Measurements from ENCODE around the gene PEAR1.
"Not testable (repeated sequence)": the region's sequence is repeated elsewhere in the genome, so short reads cannot be mapped to it uniquely, and the experiment has no call there.

PEAR1 gene

DNA sequence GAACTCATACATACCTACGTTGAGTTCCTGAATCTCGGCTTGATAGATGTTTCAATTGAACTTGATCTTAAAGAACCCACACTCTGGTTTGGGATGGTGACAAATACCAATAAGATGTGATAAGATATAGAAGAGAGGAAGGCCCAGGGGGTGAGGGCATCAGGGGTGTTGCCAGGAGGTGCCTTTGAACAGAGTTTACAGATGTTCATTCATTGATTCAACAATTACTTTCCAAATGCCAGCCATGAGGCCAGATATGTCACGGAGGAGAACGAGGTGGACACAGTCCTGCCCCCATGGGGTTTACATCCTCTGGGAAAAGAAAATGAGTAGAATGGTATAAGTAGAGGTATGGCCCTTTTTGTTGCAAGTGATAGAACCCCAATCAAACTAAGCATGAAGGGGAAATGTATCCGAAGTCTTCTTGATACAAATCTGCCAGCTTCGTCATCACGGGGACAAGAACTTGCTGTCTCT is 27.6 kb downstream of the PEAR1 start:
- DNase-seq (ENCODE audit: low spot score): no peak

DNA sequence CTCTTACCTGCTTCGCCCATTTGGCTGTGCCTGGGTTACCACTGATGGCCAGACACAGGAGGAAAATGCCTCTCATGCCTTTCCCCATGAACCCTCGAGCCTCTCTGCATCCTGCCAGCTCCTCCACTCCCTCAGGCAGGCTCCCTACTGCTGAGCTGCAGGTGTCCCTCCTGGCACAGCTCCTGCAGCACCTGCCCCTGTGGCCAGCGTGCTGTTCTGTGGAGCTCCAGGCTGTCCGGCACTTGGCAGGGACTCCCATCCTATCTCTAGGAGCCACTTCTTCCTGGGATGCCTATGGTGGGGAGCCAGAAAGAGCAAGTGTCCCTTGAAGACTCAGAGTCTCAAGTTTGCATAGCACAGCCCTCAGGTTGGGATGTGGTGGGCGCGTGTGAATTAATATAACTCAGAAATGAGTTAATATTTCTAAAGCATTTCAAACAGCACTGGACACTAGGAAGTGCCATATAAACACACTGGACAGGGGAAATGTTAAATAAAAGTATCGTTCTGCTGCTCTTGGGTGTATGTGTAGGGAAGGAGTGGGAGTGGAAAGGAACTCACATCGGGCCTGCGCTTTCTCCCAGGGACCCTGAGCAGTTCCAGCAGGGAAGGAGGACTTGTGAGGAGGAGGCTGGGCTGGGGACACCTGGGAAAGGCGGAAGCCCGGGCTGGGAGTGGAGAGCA is 29.6 kb downstream of the PEAR1 start:
- DNase-seq (ENCODE audit: low spot score): no peak

DNA sequence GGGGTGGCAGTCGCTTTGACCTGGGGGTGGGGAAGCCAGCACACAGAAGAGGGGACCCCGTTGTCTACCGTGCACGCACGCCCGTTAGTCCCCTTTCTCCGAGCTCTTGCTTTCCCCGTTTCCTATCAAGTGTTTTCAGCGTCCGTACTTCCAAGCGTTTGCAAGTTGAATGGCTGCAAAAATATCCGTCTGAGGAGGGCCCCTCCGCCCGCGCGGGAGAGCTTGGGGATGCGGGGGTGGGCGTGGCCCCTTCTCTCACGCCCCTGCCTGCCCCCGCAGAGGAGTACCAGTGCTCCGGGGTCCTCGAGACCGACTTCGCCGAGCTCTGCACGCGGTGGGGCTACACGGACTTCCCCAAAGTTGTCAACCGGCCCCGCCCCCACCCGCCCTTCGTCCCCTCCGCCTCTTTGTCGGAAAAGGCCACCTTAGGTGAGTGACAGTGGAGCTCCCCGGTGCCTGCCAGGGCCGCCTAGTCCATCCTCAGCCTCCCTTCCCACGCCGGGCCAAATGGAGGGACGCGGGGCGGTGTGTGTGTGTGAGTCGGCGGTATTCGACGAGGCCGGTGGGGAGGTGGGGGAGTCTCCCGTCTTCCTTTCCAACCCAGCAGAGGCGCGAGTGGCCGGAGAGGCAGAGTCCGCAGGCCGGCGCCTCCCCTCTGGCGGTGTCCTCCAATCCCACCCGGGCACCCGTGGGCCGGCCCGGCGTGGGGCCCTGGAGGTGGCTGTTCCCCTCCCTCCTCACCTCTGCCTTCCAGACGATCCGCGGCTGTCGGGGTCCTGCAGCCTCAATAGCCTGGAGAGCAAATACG is 30.4 kb downstream of the PEAR1 start:
- DNase-seq (ENCODE audit: low spot score): no peak

DNA sequence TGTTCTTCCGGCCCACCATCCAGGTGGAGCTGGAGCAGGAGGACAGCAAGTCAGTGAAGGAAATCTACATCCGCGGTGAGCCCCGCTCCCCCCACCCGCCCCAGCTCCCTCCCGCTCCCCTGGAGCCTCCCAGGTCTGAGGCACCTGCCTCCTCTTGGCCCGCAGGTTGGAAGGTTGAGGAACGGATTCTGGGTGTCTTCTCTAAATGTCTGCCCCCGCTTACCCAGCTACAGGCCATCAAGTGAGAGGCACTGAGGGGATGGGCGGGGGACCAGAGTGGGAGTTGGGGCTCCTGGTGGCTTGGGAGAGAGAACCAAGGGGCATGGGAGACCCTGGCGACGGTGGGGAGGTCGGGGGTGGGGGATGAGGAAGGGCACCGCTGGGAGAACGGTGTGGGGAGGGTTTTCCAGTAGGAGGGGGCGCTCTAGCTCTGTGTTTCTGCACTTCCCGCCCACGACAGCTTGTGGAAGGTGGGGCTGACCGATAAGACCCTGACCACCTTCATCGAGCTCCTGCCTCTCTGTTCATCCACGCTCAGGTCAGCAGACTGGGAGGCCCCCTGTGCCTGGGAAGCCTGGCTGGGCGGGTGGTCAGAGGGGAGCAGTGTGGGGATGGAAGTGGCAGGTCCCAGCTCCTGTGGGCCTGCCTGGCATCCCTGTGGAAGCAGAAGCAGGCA is 31.1 kb downstream of the PEAR1 start:
- DNase-seq (ENCODE audit: low spot score): no peak

DNA sequence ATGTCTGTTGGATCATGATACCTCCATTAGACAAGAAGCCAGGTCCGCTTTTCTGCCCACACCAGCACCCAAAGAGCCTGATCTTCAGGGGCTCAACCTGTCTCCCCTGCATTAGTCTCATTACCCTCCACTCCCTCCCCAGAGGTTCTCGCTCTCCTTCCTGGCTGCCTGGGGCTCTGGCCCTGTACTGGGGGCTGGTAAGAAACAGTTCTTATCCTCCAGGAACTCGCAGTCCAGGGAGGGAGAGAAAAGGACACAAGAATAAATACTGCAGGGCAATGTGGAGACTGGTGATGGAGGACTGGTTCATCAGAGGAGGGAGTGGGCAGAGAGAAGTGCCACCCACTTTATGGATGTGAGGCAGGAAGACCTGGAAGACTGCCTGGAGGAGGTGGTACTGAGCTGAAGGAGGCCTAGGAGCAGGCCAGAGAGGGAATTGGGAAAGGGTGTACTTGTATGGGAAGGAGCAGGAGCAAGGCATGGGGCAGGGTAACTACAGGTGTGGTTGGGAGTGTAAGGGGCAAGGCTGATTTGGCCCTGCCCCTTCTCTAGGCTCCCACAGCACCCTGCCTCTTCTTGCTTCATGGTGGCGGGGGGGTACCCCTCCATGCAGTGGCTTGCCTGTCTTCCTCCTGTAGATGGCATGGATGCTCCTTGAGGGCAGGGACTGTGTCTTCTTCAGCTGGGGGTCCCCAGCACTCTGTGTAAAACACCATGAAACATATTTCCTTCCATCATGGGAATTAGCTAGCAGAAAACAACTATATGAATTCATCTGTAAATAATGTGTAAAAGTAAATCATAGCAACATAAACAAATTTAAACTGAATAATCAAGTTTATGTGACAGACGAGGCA is 31.9 kb downstream of the PEAR1 start:
- DNase-seq (ENCODE audit: low spot score): no peak

DNA sequence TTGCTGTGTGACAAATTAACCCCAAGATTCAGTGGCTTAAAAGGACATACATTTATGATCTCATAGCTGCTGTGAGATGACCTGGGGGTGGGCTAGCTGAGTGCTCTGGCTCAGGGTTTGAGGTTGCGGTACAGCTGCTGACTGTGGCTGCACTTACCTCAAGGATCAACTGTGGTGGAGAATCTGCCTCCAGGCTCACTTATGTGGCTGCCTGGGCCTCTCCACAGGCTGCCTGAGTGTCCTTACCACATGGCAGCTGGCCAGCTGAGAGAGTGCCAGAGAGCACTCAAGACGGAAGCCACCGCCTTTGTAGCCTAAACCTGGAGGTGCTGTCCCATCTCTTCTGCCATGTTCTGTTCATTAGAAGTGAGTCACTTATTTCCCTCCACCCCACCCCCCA is 32.7 kb downstream of the PEAR1 start:
- DNase-seq (ENCODE audit: low spot score): no peak

DNA sequence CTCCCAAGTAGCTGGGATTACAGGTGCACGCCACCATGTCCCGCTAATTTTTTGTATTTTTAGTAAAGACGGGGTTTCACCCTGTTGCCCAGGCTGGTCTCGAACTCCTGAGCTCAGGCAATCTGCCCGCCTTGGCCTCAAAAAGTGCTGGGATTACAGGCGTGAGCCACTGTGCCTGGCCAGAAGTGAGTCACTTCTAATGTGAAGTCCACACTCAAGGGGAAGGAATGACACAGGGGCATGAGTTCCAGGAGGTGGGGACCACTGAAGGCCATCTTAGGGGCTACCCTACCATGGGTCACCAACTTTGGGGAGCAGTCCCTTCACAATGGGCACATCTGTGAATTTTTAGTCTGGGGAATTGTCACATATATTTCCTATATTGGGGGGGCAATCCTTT is 33.2 kb downstream of the PEAR1 start:
- DNase-seq (ENCODE audit: low spot score): not testable (repeated sequence)

DNA sequence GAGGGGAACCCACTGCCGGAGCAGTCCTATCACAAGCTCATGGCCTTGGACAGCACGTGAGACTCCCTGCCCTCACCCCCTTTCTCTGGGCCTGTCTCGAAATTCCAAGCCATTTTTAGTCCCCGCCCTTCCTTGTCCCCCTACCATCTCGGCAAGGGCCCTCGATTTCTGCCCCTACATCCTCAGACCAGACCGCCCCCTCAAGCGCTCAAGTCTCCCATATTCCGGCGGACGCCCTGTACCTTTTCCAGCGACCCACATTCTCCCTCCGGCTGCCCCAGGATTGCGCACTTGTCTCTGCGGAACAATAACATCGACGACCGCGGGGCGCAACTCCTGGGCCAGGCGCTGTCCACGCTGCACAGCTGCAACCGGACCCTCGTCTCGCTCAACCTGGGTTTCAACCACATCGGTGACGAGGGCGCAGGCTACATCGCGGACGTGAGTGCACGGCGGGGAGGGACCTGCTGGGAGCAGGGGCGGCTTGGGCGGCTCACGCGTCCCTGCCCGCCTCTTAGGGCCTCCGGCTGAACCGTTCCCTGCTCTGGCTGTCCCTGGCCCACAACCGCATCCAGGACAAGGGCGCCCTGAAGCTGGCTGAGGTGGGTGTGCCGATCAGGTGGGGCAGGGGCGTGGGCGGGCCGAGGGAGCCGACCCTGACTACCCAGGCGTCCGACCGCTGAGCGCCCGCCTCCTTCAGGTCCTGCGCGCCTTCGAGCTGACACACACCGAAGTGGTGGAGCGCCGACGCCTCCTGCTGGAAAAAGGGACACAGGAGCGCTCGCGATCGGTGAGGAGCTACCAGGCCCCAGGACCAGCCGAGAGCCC is 33.9 kb downstream of the PEAR1 start:
- DNase-seq (ENCODE audit: low spot score): peak; percentile 40

DNA sequence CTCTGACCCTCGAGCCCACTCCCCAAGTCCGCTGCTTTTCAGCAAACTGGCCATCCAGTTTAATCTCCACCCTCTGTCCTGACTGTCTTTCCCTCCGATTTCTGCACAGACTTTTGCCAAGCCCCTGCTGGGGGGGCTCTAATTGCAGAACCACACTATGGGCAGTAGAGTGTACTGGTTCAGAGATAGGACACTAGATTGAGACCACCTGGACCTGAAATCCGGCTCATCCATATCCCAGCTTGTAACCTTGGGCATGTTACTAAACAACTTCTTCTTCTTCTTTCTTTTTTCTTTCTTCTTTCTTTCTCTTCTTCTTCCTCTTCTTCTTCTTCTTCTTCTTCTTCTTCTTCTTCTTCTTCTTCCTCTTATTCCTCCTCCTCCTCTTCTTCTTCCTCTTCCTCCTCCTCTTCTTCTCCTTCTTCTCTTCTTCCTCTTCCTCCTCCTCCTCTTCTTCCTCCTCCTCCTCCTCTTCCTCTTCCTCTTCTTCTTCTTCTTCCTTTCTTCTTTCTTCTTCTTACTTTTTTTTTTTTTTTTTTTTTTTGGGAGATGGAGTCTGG is 34.6 kb downstream of the PEAR1 start:
- no peak for DNase-seq (ENCODE audit: low spot score)

DNA sequence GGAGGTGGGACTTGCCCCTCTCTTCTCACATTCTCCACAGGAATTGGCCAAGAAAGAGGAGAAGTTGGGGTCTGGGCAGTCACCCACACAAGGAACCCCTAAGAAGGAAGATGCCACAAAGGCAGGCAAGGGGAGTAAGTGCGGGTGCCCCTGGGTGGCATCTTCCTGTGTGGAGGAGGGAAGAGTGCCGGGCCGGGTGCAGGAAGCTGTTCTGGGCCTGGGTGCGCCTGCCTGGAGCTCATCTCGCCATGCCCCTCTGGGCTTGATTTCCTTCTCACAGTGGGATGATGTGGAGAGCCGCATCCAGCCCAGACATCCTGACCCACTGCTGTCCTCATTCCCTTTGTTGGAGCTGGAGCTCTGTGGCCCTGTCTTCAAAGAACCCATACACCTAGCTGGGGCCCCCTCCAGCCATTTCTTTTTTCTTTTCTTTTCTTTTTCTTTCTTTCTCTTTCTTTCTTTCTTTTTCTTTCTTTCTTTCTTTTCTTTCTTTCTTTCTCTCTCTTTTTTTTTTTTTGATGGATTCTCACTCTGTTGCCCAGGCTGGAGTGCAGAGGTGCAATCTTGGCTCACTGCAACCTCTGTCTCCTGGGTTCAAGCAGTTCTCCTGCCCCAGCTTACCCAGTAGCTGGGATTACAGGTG is 36.2 kb downstream of the PEAR1 start:
- DNase-seq (ENCODE audit: low spot score): no peak

DNA sequence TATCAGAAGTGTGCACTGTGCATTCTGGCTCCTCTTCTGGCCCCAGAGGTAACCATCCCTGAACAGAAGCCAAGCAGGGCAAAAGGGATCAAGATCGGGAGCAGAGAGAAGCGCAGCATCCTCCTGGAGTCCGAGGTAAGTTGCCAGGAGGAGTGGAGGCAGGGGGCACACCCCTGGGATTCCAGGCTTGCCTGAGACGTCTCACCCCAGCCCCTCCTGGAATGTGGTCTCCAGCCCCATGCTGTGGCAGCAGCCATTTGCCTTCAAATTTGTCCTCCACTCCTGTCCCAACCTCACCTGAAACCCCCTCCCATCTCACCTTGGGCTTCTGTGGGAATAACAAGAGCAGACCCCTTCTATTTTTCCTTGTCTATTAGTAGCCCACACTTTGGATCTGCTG is 37.0 kb downstream of the PEAR1 start:
- no peak for DNase-seq (ENCODE audit: low spot score)

DNA sequence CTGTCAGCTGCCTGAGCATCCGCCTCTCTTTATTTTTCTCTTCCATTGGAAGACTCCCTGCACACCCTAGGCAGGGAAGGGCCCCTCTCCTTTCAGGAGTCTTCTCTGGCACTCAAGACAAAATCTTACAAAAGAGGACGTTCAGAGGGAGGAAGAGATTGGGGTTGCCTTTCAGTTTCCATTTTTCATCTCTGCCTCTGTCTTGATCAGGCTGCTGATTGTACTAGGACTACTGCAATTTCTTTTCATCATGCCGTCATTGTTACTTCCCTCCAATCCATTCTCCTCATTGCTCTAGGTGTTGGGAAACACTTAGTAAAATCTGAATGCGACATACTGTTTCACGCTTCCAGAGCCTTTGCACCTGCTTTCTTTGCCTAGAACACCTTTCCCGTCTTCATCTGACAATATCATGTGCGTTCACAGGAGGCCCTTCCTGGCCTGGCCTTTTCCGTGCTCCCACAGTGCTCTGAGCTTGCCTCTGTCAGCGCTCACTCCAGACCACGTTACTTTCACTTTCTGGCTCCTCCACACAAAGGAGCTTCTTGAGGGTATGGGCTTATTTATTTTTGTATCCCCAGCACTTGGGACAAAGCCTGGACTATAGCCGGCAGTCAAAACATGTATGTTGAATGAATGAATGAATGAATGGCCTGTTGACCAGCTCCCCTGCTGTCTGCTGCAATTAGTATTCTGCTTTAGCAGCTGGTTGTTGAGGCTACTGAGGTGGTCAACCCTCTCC is 37.9 kb downstream of the PEAR1 start:
- no peak for DNase-seq (ENCODE audit: low spot score)

DNA sequence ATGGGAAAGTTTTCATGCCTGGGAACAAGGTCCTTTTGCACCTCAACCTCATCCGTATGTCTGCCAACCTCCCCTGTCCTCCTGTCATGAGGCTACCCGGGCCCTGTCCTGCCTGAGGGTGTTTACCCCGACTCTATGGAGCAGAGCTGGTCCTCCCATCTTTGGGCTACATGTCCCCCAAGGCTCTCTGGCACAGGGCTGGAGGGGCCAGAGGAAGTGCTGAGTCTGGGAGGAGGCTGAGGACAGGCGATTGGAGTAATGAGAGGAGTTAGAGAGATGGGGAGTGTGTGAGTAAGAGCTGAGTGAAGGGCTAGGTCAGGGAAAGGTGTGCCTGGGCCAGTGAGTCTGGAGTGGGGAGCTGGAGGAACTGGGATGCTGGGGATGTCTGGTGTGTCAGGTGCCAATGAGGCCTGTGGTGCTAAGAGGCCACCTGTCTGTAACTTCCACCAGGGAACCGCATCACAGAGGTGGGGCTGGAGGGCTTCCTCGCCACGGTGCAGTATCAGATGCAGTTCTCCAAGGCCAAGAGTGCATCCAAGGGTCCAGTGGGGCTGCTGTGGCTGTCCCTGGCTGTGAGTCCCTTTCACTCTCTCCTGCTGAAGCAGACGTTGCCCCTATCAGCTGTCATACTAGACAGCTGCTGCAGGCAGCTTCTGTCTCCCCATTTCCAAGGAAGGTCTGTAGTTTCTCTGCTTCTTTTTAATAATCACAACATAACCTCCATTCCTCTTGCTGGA is 38.6 kb downstream of the PEAR1 start:
- DNase-seq (ENCODE audit: low spot score): no peak

DNA sequence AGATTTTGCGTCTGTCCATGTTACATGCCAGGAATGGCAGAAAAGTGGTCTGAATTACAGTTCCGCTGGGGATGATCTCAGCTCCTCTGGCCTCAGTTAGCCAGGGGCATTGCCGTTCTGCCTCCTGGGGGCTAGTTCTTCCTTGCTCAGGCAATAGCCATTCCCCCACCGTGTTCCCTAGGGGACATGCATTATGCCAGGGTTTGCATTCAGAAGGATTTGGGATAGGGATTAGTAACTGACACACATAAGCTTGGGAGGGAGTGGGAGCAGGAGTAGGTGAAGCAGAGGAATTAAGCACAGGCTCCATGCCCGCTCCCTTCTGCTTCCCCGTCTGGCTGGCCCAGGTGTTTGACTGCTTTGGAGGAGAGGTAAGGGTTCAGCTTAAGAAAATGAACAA is 39.6 kb downstream of the PEAR1 start:
- no peak for DNase-seq (ENCODE audit: low spot score)

DNA sequence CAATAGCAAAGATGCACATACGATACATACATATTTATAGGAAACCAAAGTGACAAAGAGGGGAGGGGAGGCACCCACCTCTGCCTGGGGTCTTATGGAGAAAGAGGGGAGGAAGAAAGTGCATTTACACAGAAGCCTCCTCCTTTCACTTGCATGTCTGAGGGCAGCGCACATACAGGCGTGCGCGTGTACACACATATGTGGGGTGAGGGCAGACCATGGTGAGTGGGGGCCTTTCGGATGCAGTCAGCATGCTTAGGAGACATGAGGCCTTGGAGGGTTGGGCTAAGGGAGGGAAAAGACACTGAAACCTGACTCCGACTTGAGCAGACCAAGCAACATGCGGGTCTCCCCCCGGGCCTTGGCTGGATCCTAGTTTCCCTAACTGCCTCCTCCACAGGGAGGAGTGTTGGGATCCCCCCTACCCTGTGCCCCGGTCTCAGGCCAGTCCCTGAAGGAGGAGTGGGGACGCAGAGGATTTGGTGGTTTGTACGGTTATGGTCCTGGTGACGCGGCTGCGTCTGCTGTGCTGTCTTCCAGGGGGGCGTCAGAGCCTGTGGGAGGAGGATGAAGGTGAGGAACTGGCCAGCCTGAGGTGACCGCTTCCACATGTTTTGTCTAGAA is 42.1 kb downstream of the PEAR1 start:
- no peak for DNase-seq (ENCODE audit: low spot score)

DNA sequence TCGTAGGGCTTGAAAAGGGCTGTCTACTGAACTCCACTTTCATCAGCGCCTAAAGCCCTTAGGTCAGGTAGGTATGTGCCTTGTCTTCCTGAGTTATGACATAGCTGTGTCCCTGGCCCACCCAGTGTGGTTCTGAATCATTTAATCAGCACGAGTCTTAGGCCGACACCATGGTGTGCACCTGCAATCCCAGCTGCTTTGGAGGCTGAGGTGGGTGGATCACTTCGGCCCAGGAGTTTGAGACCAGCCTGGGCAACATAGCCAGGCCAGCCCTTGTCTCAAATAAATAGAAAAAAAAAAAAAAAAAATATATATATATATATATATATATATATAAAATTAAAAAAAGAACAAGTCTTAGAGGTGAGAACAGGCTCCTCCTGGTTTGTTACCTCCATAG is 42.7 kb downstream of the PEAR1 start:
- no peak for DNase-seq (ENCODE audit: low spot score)

DNA sequence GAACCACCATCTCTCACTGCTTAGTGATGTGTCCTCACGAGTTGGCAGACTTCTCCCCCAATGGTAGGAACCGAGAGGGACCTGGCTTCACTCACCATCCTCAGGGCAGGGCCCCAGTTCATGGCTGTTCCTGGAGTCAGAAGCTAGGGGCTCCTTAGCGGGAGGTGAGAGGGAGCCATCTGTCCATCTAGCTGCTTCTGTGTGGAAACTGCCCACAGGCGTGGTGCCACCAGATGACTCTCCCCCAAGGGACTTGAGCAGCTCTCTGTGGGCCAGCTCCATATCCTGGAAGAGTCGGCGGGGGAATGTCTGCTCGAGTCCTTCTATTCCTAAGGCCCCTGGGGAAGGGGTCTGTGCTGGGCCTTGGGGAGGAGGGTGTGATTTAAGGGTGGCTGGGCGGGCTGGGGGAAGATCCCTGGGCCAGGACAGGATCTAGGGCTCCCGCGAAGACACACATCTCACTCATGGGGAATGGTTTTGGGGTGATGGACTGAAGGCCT is 43.3 kb downstream of the PEAR1 start:
- DNase-seq (ENCODE audit: low spot score): no peak

DNA sequence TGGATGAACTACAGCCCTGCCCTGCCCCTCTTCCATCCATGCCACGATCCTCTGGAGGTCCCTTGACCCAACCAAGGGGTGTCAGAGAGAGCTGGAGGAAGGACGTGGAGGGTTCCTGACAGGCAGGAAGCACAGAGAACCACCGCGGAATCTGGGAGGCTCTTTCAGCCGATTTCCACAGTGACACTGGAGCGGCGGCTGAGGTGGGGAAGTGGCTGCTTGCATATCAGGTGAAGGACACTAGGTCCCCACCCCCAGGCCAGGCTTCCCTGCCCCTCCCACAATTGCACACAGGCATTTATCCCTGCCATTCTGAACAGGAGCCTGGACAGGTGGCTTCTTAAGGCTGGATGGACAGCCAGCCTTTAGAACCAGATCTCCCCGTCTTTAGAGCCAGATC is 44.4 kb downstream of the PEAR1 start:
- DNase-seq (ENCODE audit: low spot score): no peak
